Progenitor cell of endocrine pancreas (in vitro differentiated cells): ENCODE data around the gene ZNF746. TPM values are rescaled to one million over a fixed set of nuclear protein-coding genes. Genes with fewer than 3 reads are reported as not detected.

Experiments used
- DNase-seq: peaks from one replicate; pipeline ENCODE4 v3.0.0; 2021; ENCODE audit warnings: low spot score; ENCODE audit not compliant: unreplicated experiment
- H3K27ac Mint-ChIP-seq: 2 replicates; pipeline ENCODE4 v1.8.0; 2021; ENCODE audit warnings: mild to moderate bottlenecking, moderate library complexity, mixed read lengths
- H3K27me3 Mint-ChIP-seq: 2 replicates; pipeline ENCODE4 v1.8.0; 2021; ENCODE audit warnings: mixed read lengths
- H3K36me3 Mint-ChIP-seq: 2 replicates; pipeline ENCODE4 v1.8.0; 2022; ENCODE audit warnings: mixed read lengths; ENCODE audit not compliant: insufficient read depth
- H3K4me1 Mint-ChIP-seq: 2 replicates; pipeline ENCODE4 v1.8.0; 2021; ENCODE audit warnings: low read depth, mixed read lengths
- H3K4me3 Mint-ChIP-seq: 2 replicates; pipeline ENCODE4 v1.8.0; 2021; ENCODE audit warnings: low read depth, mild to moderate bottlenecking, moderate library complexity, mixed read lengths
- H3K9me3 Mint-ChIP-seq: 2 replicates; pipeline ENCODE4 v1.8.0; 2021; ENCODE audit warnings: low read depth, mixed read lengths
- CTCF ChIP-seq: fragments of 200-600 bp; sonication (generic); IDR thresholded peaks from one replicate; pipeline ENCODE4 v1.5.0; 2021; ENCODE audit warnings: antibody characterized with exemption, mild to moderate bottlenecking; ENCODE audit not compliant: unreplicated experiment
- total RNA-seq: library from RNA; stranded (reverse); gene quantifications from 2 replicates; pipeline ENCODE4 v1.2.1, GENCODE V29; 2021

The ZNF746 gene
- total RNA-seq, 1 donor from 2014 or later: 26.7 TPM

- no peak for DNase-seq
- Mint-ChIP-seq H3K27ac (no peak overlapping the region), H3K9me3 (peaks cover 36% of the 10 kb centered on the region), H3K4me3 (no peak overlapping the region), H3K27me3 (no peaks in the 10 kb centered on the region), H3K4me1 (no peaks in the 10 kb centered on the region), H3K36me3 (no peaks in the 10 kb centered on the region)
- TF ChIP-seq CTCF: no peak
Measured at GRCh38 chr7:149509774-149510173, 12.2 kb upstream of the ZNF746 start.

DNA sequence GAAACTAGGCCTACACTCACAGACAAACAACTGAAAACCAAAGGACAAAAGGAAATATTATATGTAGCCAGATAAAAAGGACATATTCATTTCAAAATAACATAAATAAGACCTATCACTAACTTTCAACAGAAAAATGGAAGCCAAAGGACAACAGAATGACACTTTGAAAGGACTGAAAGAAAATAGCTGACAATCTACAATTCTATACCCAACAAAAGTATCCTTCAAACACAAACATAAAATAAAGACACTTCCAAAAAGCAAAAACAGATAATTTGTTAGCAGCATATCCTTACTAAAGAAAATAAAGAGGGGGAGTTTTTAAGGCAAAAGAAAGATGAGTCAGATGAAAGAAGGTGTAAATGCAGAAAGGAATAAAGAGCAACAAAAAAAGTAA, 7.9 kb upstream of the ZNF746 start:
- no peak for TF ChIP-seq CTCF
- H3K9me3 Mint-ChIP-seq: peaks cover 20% of the 10 kb centered on the region
- H3K4me3 Mint-ChIP-seq: no peak overlapping the region
- no peaks in the 10 kb centered on the region for H3K36me3 Mint-ChIP-seq
- no peak overlapping the region for H3K27ac Mint-ChIP-seq
- H3K27me3 Mint-ChIP-seq: no peaks in the 10 kb centered on the region
- peaks cover 6% of the 10 kb centered on the region for H3K4me1 Mint-ChIP-seq
- DNase-seq: no peak

GRCh38 chr7:149501651-149502050, 4.0 kb upstream of the ZNF746 start:
- H3K9me3 Mint-ChIP-seq: peaks cover 12% of the 10 kb centered on the region
- no peak overlapping the region for H3K27ac Mint-ChIP-seq
- H3K4me3 Mint-ChIP-seq: no peak overlapping the region
- H3K27me3 Mint-ChIP-seq: peaks cover 16% of the 10 kb centered on the region
- no peak for DNase-seq
- H3K4me1 Mint-ChIP-seq: peaks cover 7% of the 10 kb centered on the region
- no peaks in the 10 kb centered on the region for H3K36me3 Mint-ChIP-seq
- no peak for TF ChIP-seq CTCF

GRCh38 chr7:149500910-149501309, 3.3 kb upstream of the ZNF746 start:
- TF ChIP-seq CTCF: no peak
- no peak overlapping the region for H3K4me3 Mint-ChIP-seq

GRCh38 chr7:149500201-149500600, 2.6 kb upstream of the ZNF746 start:
- TF ChIP-seq CTCF: no peak
- peaks cover 16% of the 10 kb centered on the region for H3K27me3 Mint-ChIP-seq
- H3K36me3 Mint-ChIP-seq: no peaks in the 10 kb centered on the region
- no peak overlapping the region for H3K4me3 Mint-ChIP-seq
- peaks cover 4% of the 10 kb centered on the region for H3K9me3 Mint-ChIP-seq
- peaks cover 22% of the 10 kb centered on the region for H3K4me1 Mint-ChIP-seq
- H3K27ac Mint-ChIP-seq: no peak overlapping the region
- no peak for DNase-seq

More at GRCh38 chr7:149500910-149501309, 3.3 kb upstream of the ZNF746 start:
- no peak for DNase-seq
- Mint-ChIP-seq H3K9me3 (peaks cover 9% of the 10 kb centered on the region), H3K27ac (no peak overlapping the region), H3K36me3 (no peaks in the 10 kb centered on the region), H3K4me1 (peaks cover 15% of the 10 kb centered on the region), H3K27me3 (peaks cover 16% of the 10 kb centered on the region)
